Nephron (organoid): ENCODE measurements around the gene ZNF524.
A peak's percentile ranks its signal among the peaks of the same experiment; 100 is the strongest.

Source experiments
- H3K27ac Mint-ChIP-seq, 3 experiments: 2 replicates each; pipeline ENCODE4 v1.8.0; 2020; ENCODE audit warnings: mixed read lengths in 3 of 3, mild to moderate bottlenecking in 2 of 3, moderate library complexity in 1 of 3
- H3K27me3 Mint-ChIP-seq: 2 replicates; pipeline ENCODE4 v1.8.0; 2021; ENCODE audit warnings: low read depth, mild to moderate bottlenecking, moderate library complexity, mixed read lengths
- H3K36me3 Mint-ChIP-seq: 2 replicates; pipeline ENCODE4 v1.8.0; 2020; ENCODE audit warnings: low read depth, mixed read lengths
- H3K4me1 Mint-ChIP-seq: 2 replicates; pipeline ENCODE4 v1.8.0; 2020; ENCODE audit warnings: mixed read lengths
- H3K4me3 Mint-ChIP-seq, 3 experiments: 2 replicates each; pipeline ENCODE4 v1.8.0; 2020; ENCODE audit warnings: mild to moderate bottlenecking in 3 of 3, mixed read lengths in 3 of 3, moderate library complexity in 2 of 3
- H3K9me3 Mint-ChIP-seq: 2 replicates; pipeline ENCODE4 v1.8.0; 2020; ENCODE audit warnings: mixed read lengths
- TF ChIP-seq, protein P1 (sequence below), 3 experiments: fragments of 200-600 bp; sonication (generic); IDR thresholded peaks; one replicate each; pipeline ENCODE4 v1.5.0; 2021; ENCODE audit warnings: antibody characterized with exemption in 3 of 3; ENCODE audit not compliant: unreplicated experiment in 3 of 3

Gene ZNF524

DNA sequence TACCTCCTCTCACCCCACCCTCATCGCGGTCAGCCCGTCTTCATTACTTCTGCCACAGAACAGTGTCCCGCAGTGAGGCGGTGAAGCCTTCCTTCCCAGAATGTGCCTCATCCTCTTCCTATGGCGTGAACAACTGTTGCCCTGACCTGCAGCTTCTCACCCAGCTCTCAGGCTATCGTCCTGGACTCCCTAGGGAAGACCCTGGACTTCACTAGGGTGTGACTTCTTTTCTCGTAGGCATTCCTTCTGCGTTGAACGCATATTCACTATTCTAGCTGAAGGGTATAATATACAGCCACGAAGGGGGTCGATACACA lies 6.3 kb downstream of the ZNF524 start:
- peak overlapping the region; percentile 97 to 99 (median 99) for H3K4me3 Mint-ChIP-seq

DNA sequence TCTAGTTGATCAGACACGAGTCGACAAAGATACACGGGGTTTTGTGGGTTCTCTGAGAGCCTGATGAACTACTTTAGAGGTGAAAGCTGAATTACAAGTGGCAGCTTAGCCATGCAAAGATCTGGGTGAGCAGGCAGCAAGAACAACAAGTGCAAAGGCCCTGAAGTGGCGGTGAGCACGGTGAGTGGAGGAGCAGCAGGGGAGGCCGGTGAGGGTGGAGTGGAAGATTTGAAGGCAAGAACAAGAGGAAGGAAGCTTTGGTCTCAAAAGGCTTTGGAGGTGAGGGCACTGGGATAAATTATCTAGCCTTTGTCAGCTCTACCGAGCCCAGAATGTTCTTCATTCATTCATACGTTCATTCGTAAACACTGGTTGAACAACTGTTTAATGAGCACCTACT lies 6.7 kb downstream of the ZNF524 start:
- peaks cover 21% of the 10 kb centered on the region for H3K4me1 Mint-ChIP-seq
- H3K27me3 Mint-ChIP-seq = no peaks in the 10 kb centered on the region
- no peaks in the 10 kb centered on the region for H3K9me3 Mint-ChIP-seq
- TF ChIP-seq, protein P1, sequence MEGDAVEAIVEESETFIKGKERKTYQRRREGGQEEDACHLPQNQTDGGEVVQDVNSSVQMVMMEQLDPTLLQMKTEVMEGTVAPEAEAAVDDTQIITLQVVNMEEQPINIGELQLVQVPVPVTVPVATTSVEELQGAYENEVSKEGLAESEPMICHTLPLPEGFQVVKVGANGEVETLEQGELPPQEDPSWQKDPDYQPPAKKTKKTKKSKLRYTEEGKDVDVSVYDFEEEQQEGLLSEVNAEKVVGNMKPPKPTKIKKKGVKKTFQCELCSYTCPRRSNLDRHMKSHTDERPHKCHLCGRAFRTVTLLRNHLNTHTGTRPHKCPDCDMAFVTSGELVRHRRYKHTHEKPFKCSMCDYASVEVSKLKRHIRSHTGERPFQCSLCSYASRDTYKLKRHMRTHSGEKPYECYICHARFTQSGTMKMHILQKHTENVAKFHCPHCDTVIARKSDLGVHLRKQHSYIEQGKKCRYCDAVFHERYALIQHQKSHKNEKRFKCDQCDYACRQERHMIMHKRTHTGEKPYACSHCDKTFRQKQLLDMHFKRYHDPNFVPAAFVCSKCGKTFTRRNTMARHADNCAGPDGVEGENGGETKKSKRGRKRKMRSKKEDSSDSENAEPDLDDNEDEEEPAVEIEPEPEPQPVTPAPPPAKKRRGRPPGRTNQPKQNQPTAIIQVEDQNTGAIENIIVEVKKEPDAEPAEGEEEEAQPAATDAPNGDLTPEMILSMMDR (IDR thresholded peaks at IDR 0.05; ENCODE audit: unreplicated experiment in 3 of 3) = no peak
- H3K36me3 Mint-ChIP-seq = peaks cover 39% of the 10 kb centered on the region
- peak overlapping the region; percentile 97 to 99 (median 99) for H3K4me3 Mint-ChIP-seq
- H3K27ac Mint-ChIP-seq = peak overlapping the region; percentile 96 to 99 (median 99)

More for the DNA sequence above, 6.3 kb downstream of the ZNF524 start:
- peaks cover 36% of the 10 kb centered on the region for H3K36me3 Mint-ChIP-seq
- H3K27me3 Mint-ChIP-seq = no peaks in the 10 kb centered on the region
- H3K9me3 Mint-ChIP-seq = no peaks in the 10 kb centered on the region
- peaks cover 21% of the 10 kb centered on the region for H3K4me1 Mint-ChIP-seq
- TF ChIP-seq, protein P1 (IDR thresholded peaks at IDR 0.05; ENCODE audit: unreplicated experiment in 3 of 3) = peak; percentile 7 to 20 (median 17)
- H3K27ac Mint-ChIP-seq = peak overlapping the region; percentile 96 to 99 (median 99)

DNA sequence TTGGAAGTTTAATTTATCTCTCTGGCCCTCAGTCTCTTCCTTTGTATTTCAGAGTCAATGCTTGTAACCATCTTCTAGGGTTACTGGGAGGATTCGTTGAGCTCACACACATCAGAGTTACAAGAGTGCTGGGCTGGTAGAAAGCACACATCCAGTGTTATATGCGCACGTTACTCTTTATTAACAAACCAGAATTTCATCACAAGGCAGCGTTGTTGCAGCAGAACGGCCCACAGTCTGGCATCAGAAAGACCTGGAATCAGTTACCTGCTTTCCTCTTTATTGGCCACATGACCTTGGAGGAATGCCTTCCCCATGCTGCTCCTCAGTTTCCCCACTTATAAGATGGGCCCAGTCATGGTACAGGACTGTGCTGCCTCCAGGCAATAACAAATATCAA lies 9.2 kb downstream of the ZNF524 start:
- H3K27ac Mint-ChIP-seq = no peak overlapping the region
- peak overlapping the region in 2 of 3 experiments; percentile 16 to 54 for H3K4me3 Mint-ChIP-seq
- TF ChIP-seq, protein P1 (IDR thresholded peaks at IDR 0.05; ENCODE audit: unreplicated experiment in 3 of 3) = no peak
- H3K27me3 Mint-ChIP-seq = no peaks in the 10 kb centered on the region
- H3K36me3 Mint-ChIP-seq = peaks cover 54% of the 10 kb centered on the region
- H3K9me3 Mint-ChIP-seq = no peaks in the 10 kb centered on the region
- H3K4me1 Mint-ChIP-seq = peaks cover 21% of the 10 kb centered on the region

DNA sequence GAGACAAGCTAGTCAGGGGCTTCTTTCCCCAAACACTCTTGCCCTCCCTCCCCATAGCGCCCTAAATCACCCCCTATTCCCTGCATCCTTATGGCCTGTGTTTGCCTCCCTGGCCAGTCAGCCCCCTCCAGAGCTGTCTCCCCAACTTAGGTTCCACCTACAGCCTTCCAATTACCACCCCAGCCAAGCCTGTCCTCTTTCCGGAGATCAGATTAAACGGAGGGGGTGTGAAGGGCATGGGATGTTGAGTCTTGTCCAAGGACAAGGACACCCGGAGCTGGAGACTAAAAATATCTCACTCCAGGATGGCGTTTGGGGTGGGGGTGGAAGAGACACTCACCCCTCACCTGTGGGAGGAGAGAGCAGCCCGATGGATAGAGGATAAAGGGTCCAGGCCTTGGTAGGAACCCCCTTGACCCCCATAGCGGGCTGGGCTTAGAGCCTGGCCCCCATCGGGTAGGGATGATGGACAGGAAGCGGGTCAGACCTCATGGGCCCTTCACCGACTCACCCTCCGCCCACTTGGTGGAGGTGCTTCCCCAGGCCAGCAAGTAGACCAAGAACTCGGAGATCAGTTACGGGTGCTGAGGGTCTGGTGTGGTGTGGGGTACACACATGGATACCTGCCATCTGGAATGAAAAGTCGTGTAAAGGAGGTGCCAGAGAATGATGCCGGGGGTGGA lies 11.4 kb downstream of the ZNF524 start:
- TF ChIP-seq, protein P1 (IDR thresholded peaks at IDR 0.05; ENCODE audit: unreplicated experiment in 3 of 3) = no peak

DNA sequence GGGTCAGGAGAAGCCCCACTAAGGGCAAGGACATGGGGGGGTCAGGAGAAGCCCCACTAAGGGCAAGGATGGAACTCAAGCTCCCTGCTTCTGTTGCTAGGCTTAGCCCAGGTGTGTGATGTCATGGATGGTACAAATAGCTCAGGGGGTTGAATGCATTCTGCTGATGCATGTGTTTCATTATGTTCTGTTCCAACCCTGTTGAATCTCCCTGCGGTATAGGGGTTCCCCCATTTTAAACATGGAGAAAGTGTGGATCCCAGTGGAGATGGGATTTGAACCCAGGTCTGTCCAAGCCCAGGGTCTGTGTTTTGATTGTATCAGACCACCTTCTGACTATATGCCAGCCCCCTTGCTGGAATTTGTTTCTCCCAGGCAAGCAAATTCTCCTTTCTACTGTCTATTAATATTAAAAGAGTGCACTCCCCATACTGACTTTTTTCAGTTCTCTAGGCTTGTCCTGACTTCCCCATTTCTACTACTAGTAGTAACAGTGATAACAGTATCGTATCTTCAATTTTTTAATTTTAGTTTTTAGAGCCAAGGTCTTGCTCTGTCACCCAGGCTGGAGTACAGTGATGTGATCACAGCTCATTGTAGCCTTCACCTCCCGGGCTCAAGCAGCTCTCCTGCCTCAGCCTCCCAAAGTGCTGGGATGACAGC lies 12.0 kb downstream of the ZNF524 start:
- H3K27ac Mint-ChIP-seq = peak overlapping the region in 1 of 3 experiments; percentile 65
- H3K27me3 Mint-ChIP-seq = no peaks in the 10 kb centered on the region
- no peak overlapping the region for H3K4me3 Mint-ChIP-seq
- no peaks in the 10 kb centered on the region for H3K9me3 Mint-ChIP-seq
- peaks cover 58% of the 10 kb centered on the region for H3K36me3 Mint-ChIP-seq
- TF ChIP-seq, protein P1 (IDR thresholded peaks at IDR 0.05; ENCODE audit: unreplicated experiment in 3 of 3) = no peak
- H3K4me1 Mint-ChIP-seq = peaks cover 5% of the 10 kb centered on the region

More for the DNA sequence above, 11.4 kb downstream of the ZNF524 start:
- Mint-ChIP-seq H3K4me1 (peaks cover 12% of the 10 kb centered on the region), H3K27me3 (no peaks in the 10 kb centered on the region), H3K36me3 (peaks cover 57% of the 10 kb centered on the region), H3K4me3 (no peak overlapping the region), H3K27ac (peak overlapping the region in 1 of 3 experiments; percentile 65), H3K9me3 (no peaks in the 10 kb centered on the region)
